MCF 10A (cell line): ENCODE data around the gene JOSD2. TPM values are rescaled to one million over a fixed set of nuclear protein-coding genes. Genes with fewer than 3 reads are reported as not detected.

Experiments
- Bru-seq: library from RNA; stranded (reverse); fragments of 400-500 nt; gene quantifications from one replicate; lab custom pipeline; 2021; lab: Mats Ljungman, UMichigan
- BruChase-seq, 2 experiments: library from RNA; stranded (reverse); fragments of 400-500 nt; gene quantifications; one replicate each; lab custom pipeline; 2021; lab: Mats Ljungman, UMichigan
- BruUV-seq: library from RNA; stranded (reverse); fragments of 400-500 nt; replicated peaks from 2 replicates; lab custom pipeline; 2021; lab: Mats Ljungman, UMichigan
- CTCF ChIA-PET: fragments of 300-600 bp; sonication (Branson Sonifier 250); formaldehyde crosslinking; extraction: SDS; loops from one replicate; lab custom pipeline; 2021; ENCODE audit warnings: antibody characterized with exemption, inconsistent platforms; lab: Yijun Ruan, JAX
- POLR2A ChIA-PET: fragments of 300-600, 350-650 bp; sonication (Branson Sonifier 250); formaldehyde crosslinking; extraction: SDS; loops from one replicate; lab custom pipeline; 2020; ENCODE audit warnings: antibody characterized with exemption, inconsistent platforms; lab: Yijun Ruan, JAX
- DNase-seq: peaks from one replicate; pipeline ENCODE4 v3.0.0-alpha.2; 2018; ENCODE audit not compliant: unreplicated experiment
- H3K27ac Mint-ChIP-seq: one replicate; pipeline ENCODE4 v1.8.0; 2022; ENCODE audit warnings: mild to moderate bottlenecking, low read depth, mixed read lengths; ENCODE audit not compliant: unreplicated experiment
- H3K27me3 Mint-ChIP-seq: one replicate; pipeline ENCODE4 v1.8.0; 2022; ENCODE audit warnings: mixed read lengths; ENCODE audit not compliant: insufficient read depth, unreplicated experiment
- H3K36me3 Mint-ChIP-seq: one replicate; pipeline ENCODE4 v1.8.0; 2022; ENCODE audit warnings: mild to moderate bottlenecking, moderate library complexity, mixed read lengths; ENCODE audit not compliant: insufficient read depth, unreplicated experiment
- H3K4me1 Mint-ChIP-seq: one replicate; pipeline ENCODE4 v1.8.0; 2022; ENCODE audit warnings: mixed read lengths; ENCODE audit not compliant: insufficient read depth, unreplicated experiment
- H3K4me3 Mint-ChIP-seq: one replicate; pipeline ENCODE4 v1.8.0; 2022; ENCODE audit warnings: mild to moderate bottlenecking, moderate library complexity, mixed read lengths; ENCODE audit not compliant: unreplicated experiment
- H3K9me3 Mint-ChIP-seq: one replicate; pipeline ENCODE4 v1.8.0; 2022; ENCODE audit warnings: mixed read lengths; ENCODE audit not compliant: unreplicated experiment
- CTCF ChIP-seq: fragments of 200-600 bp; IDR thresholded peaks from one replicate; pipeline ENCODE4 v1.8.0; 2022; ENCODE audit warnings: antibody characterized with exemption, mild to moderate bottlenecking; ENCODE audit not compliant: unreplicated experiment
- intact Hi-C: fragments of 100-400 bp; cut with micrococcal nuclease; formaldehyde crosslinking; loops from 2 replicates; pipeline ENCODE4 v1.14.1; 2022
- long read RNA-seq: library from polyadenylated mRNA; stranded (forward); transcript quantifications from one replicate; pipeline ENCODE4 v2.0.0, GENCODE V29; 2022
- total RNA-seq: library from RNA; stranded (reverse); gene quantifications from 2 replicates; pipeline ENCODE4 v1.2.3, GENCODE V29; 2022

JOSD2 gene
- total RNA-seq (65.8 and 76.9 TPM in 2 replicates), Bru-seq, nascent RNA (percentile 49 among the genes with signal in this experiment), BruChase-seq, experiment 1, labeled RNA remaining after a 6-hour chase (percentile 51 among the genes with signal in this experiment), BruChase-seq, experiment 2, labeled RNA remaining after a 2-hour chase (percentile 45 among the genes with signal in this experiment)
- long read RNA-seq, transcript JOSD2-204 (5 exons, 996 nt) = major isoform, 52 of 102 reads
- long read RNA-seq, transcript JOSD2-202 (4 exons, 733 nt) = minor isoform, 7 of 102 reads
- long read RNA-seq, transcript JOSD2-205 (5 exons, 802 nt) = minor isoform, 14 of 102 reads
- long read RNA-seq, partial matches to known transcripts = 11 of 102 reads
- long read RNA-seq, other reads (novel, unspliced or antisense) = 14 of 102 reads

- peaks cover 16% of the 10 kb centered on the region for H3K4me1 Mint-ChIP-seq
- CTCF ChIA-PET = interaction anchor here (0.5 to 1.0 kb wide), 5 partner anchors 25 to 411 kb away, joined by 3 to 4 read pairs (median 3); no protein-coding TSS in a partner anchor
- intact Hi-C loops = loop anchor here (1.0 kb wide), 1 partner anchor 35 kb away; the partner anchor contains the start of genes EMC10 and GARIN5A
- peak within 1 kb of the TSS; percentile 86 for H3K4me3 Mint-ChIP-seq
- H3K9me3 Mint-ChIP-seq = no peaks in the 10 kb centered on the region
- BruUV-seq = no TSS peak
- DNase-seq = peak; percentile 100
- no peak for TF ChIP-seq CTCF
- no peaks in the 10 kb centered on the region for H3K36me3 Mint-ChIP-seq
- POLR2A ChIA-PET = interaction anchor here (0.5 to 2.6 kb wide), 17 partner anchors 10 to 882 kb away, joined by 3 to 11 read pairs (median 4); partner anchors contain the start of genes AKT1S1, NR1H2, POLD1 and TBC1D17
- H3K27ac Mint-ChIP-seq = peak within 1 kb of the TSS; percentile 96
- no peaks in the 10 kb centered on the region for H3K27me3 Mint-ChIP-seq
Observed at GRCh38 chr19:50511069-50511822, at the start of gene JOSD2. JOSD2 (minus strand) TSS chr19:50511191; CDS start chr19:50510431, 760 bp downstream.

- DNase-seq = no peak
- no peaks in the 10 kb centered on the region for H3K36me3 Mint-ChIP-seq
- TF ChIP-seq CTCF = no peak
- no peaks in the 10 kb centered on the region for H3K9me3 Mint-ChIP-seq
- intact Hi-C loops = loop anchor here (5.0 kb wide), 1 partner anchor 192 kb away; the partner anchor contains the start of gene NAPSA
- no peak overlapping the region for H3K27ac Mint-ChIP-seq
- no TSS peak for BruUV-seq
- no peak overlapping the region for H3K4me3 Mint-ChIP-seq
- ChIA-PET POLR2A (no interaction called here), CTCF (interaction anchor here (0.6 to 1.3 kb wide), 2 partner anchors 23 to 193 kb away, joined by 3 read pairs; no protein-coding TSS in a partner anchor)
- H3K4me1 Mint-ChIP-seq = peaks cover 6% of the 10 kb centered on the region
- peaks cover 42% of the 10 kb centered on the region for H3K27me3 Mint-ChIP-seq
Observed at GRCh38 chr19:50559636-50560035, 48.6 kb upstream of the JOSD2 start.

GRCh38 chr19:50558449-50558848 lies 47.5 kb upstream of the JOSD2 start:
- H3K27ac Mint-ChIP-seq = no peak overlapping the region
- intact Hi-C loops = loop anchor here (5.0 kb wide), 1 partner anchor 191 kb away; the partner anchor contains the start of gene NAPSA
- no peaks in the 10 kb centered on the region for H3K36me3 Mint-ChIP-seq
- no peak overlapping the region for H3K4me3 Mint-ChIP-seq
- POLR2A ChIA-PET = no interaction called here
- CTCF ChIA-PET = interaction anchor here (0.6 to 1.5 kb wide), 3 partner anchors 21 to 634 kb away, joined by 3 to 4 read pairs (median 3); no protein-coding TSS in a partner anchor
- peaks cover 42% of the 10 kb centered on the region for H3K27me3 Mint-ChIP-seq
- peaks cover 6% of the 10 kb centered on the region for H3K4me1 Mint-ChIP-seq
- no peak for DNase-seq
- no TSS peak for BruUV-seq
- TF ChIP-seq CTCF = no peak
- no peaks in the 10 kb centered on the region for H3K9me3 Mint-ChIP-seq
